Epithelial cell of esophagus (primary cell): ENCODE data around the gene CNOT3.

Source experiments
- DNase-seq: peaks from one replicate; pipeline ENCODE4 v3.0.0; 2010; ENCODE audit warnings: low read depth
- H3K4me3 ChIP-seq: 2 replicates; pipeline ENCODE4 v1.5.1; 2011; ENCODE audit warnings: mild to moderate bottlenecking, low read length, control low read depth
- TF ChIP-seq, protein P1 (sequence below): IDR thresholded peaks from 2 replicates; pipeline ENCODE4 v1.5.1; 2011; ENCODE audit warnings: low read depth, mild to moderate bottlenecking, low read length, control low read depth, inconsistent platforms; ENCODE audit not compliant: insufficient read depth; ENCODE audit errors: missing control alignments

CNOT3 gene

DNA sequence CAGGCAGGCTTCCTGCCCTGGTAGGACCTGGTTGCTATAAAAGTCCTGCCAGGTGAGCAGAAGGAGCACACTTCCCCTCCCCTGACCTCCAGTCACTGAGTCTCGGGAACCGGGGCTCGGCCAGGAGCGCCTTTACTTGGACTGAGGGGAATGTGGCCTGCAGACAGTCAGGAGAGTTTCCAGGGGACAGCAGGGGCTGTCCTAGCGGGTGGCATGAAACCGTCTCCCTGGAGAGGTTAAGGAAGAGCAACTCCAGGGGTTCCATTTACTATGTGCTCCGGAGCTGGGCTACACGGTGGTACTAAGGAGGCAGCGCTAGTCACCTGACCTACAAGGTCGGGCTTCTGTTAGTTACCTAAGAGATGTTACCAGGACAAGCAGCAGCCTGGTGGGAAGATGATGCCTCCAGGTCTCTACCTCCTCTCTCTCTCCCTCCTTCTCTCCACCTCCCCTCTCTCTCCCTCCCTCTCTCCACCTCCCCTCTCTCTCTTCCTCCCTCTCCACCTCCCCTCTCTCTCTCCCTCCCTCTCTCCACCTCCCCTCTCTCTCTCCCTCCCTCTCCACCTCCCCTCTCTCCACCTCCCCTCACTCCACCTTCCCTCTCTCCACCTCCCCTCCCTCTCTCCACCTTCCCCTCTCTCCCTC lies 4.1 kb upstream of the CNOT3 start:
- no peak overlapping the region for H3K4me3 ChIP-seq
- peak; percentile 55 for DNase-seq
- TF ChIP-seq, protein P1, sequence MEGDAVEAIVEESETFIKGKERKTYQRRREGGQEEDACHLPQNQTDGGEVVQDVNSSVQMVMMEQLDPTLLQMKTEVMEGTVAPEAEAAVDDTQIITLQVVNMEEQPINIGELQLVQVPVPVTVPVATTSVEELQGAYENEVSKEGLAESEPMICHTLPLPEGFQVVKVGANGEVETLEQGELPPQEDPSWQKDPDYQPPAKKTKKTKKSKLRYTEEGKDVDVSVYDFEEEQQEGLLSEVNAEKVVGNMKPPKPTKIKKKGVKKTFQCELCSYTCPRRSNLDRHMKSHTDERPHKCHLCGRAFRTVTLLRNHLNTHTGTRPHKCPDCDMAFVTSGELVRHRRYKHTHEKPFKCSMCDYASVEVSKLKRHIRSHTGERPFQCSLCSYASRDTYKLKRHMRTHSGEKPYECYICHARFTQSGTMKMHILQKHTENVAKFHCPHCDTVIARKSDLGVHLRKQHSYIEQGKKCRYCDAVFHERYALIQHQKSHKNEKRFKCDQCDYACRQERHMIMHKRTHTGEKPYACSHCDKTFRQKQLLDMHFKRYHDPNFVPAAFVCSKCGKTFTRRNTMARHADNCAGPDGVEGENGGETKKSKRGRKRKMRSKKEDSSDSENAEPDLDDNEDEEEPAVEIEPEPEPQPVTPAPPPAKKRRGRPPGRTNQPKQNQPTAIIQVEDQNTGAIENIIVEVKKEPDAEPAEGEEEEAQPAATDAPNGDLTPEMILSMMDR = no peak

- no peak for DNase-seq
- no peak overlapping the region for H3K4me3 ChIP-seq
- TF ChIP-seq, protein P1 = no peak
Measured at GRCh38 chr19:54133957-54134590, 3.5 kb upstream of the CNOT3 start.

DNA sequence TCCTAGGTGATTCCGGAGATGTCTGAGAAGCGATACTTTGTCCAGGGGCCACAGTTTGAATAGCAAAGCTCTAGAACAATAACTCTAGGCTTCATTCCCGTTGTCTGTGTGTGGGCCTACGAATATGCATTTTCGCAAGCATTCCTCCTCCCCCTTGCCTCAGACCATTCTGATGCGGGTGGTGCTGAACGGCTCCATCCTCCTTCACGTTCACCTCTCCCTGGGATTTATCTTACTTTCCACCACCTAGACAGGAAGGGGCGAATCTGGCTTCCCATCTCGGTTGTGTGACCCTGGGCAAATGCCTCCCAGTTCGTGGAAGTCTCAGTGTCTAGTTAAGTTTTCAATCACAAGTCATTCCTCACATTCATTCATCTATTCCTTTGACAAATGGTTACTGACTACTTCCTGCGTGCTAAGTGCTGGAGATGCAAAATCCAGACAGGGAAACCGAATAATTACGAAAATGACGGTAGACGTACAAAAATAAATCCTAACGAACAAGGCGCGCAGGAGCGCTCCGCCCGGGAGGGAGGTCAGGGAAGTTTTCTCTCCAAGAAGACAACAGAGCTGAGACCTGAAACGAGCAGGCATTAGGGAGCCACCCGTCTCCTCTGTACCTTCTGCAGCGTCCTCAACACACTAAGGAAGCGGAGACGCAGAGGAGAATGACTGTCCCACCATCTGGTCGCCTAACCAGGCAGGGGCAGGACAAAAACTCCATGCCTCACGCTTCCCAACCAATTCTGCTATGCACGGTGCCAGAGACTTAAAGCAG lies 1.3 kb upstream of the CNOT3 start:
- peak overlapping the region; percentile 66 for H3K4me3 ChIP-seq
- peak; percentile 15 for DNase-seq
- TF ChIP-seq, protein P1 = no peak

GRCh38 chr19:54136864-54137698 lies 481 bp upstream of the CNOT3 start:
- DNase-seq = peak; percentile 100
- TF ChIP-seq, protein P1 = no peak
- peak overlapping the region; percentile 67 for H3K4me3 ChIP-seq

DNA sequence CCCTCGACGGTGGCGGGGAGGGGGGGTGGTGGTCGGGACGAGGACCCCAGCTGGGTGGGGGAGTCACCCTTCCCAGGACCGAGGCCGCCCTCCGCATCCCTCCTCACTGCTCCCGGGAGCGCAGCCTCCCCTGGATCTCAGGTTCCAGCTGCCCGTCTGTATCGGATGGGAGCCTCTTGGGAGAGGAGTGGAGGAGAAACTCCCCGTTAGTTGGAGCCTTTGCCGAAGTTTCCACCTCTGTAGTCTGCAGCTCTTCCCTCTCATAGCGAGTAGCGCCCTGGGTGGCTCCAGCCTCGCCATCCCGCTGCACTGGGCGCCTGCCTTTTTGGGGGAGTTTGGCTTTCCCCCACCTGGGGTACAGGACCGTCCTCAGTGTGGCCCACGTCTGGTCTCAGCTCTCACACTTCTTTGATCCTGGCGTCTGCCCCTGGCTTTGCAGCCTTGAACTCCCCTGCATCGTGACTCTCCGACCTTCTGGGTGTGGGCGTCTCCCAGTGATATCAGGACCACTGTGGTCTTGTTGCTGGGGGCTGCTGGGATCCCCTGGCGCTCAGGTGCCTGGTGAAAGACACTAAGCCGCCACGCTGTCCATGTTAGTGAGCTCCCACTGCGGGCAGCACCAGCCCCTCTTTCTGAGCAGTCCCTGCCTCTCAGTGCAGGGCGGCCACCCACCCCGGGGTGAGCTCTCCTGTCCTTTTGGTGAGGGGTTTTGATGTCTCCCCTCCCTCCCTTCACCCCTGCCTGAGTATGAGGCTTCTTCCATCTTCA lies 1.1 kb downstream of the CNOT3 start:
- DNase-seq = no peak
- H3K4me3 ChIP-seq = peak overlapping the region; percentile 67
- TF ChIP-seq, protein P1 = no peak

DNA sequence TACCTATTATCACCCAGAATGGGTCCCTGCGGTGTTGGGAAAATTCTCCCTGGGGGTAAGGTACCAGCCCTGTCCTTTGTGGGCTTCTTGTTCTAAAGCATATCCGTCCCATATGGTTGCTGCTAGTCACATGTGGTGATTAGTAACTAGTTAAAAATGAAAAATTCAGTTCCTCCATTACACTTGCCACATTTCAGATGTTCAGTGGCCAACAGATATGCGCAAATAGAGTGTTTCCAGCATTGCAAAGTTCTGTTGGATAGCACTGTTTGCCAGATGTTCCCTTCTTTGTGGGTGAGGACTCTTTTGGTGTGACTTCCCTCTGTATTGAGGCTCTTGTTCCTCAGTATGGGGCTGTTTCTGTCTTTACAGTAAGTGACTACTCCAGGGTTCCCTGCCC lies 3.8 kb downstream of the CNOT3 start:
- no peak overlapping the region for H3K4me3 ChIP-seq
- no peak for DNase-seq
- TF ChIP-seq, protein P1 = no peak
